ENCODE data around the gene ZNF358. TPM values are rescaled to one million over a fixed set of nuclear protein-coding genes. Genes with fewer than 3 reads are reported as not detected.

Gene ZNF358
- total RNA-seq, 3 donors from 2014 or later = 34.0 to 65.3 (median 34.7) TPM

- TF ChIP-seq CTCF (IDR thresholded peaks at IDR 0.05) (no peak), POLR2A (IDR thresholded peaks at IDR 0.05) (no peak), POLR2AphosphoS5 (IDR thresholded peaks at IDR 0.05) (no peak)
- Histone ChIP-seq H3K27ac (no peak overlapping the region), H3K36me3 (no peaks in the 10 kb centered on the region), H3K4me3 (no peak overlapping the region), H3K27me3 (no peaks in the 10 kb centered on the region), H3K4me1 (no peaks in the 10 kb centered on the region), H3K9me3 (no peaks in the 10 kb centered on the region)
- intact Hi-C loops (cut with DNase I; ENCODE audit: low total_unique reads) = loop anchor here (5.0 to 10.0 kb wide), 2 partner anchors 109 to 232 kb away; partner anchors contain the start of gene MCEMP1
- DNase-seq (ENCODE audit: low spot score in 2 of 2) = no peak
Measured at GRCh38 chr19:7565332-7565731, 49.4 kb downstream of the ZNF358 start.

Other genes starting within 250 kb of the ZNF358 start
- 100 to 1,000 TPM in 2 of 3 donors, 10 to 100 TPM in 1; 66.3 to 108 (median 104) TPM for gene INSR, start 221.7 kb upstream of the ZNF358 start, total RNA-seq
- gene ARHGEF18, start 167.2 kb upstream of the ZNF358 start, total RNA-seq = 10 to 100 TPM; 16.8 to 23.3 (median 22.9) TPM
- gene PEX11G, start 27.1 kb upstream of the ZNF358 start, total RNA-seq = 1 to 10 TPM; 5.4 to 9.8 (median 7.2) TPM
- gene MCOLN1, start 6.5 kb downstream of the ZNF358 start, total RNA-seq = 10 to 100 TPM; 11.5 to 35.2 (median 16.4) TPM
- gene PNPLA6, start 19.6 kb downstream of the ZNF358 start, total RNA-seq = 10 to 100 TPM; 35.8 to 56.4 (median 45.8) TPM
- gene CAMSAP3, start 79.8 kb downstream of the ZNF358 start, total RNA-seq = 10 to 100 TPM in 1 of 3 donors, 1 to 10 TPM in 1, not detected in 1; 5.6 to 14.2 TPM
- 10 to 100 TPM; 41.3 to 49.0 (median 41.9) TPM for gene XAB2, start 113.4 kb downstream of the ZNF358 start, total RNA-seq
- gene PET100, start 113.7 kb downstream of the ZNF358 start, total RNA-seq = 10 to 100 TPM; 23.7 to 40.4 (median 33.1) TPM
- 1 to 10 TPM in 2 of 3 donors, not detected in 1; 4.9 to 6.7 TPM for gene PCP2, start 117.6 kb downstream of the ZNF358 start, total RNA-seq
- 10 to 100 TPM; 15.4 to 55.3 (median 37.0) TPM for gene STXBP2, start 121.0 kb downstream of the ZNF358 start, total RNA-seq
- not detected for gene RETN, start 152.9 kb downstream of the ZNF358 start, total RNA-seq
- gene MCEMP1, start 161.0 kb downstream of the ZNF358 start, total RNA-seq = 1 to 10 TPM in 2 of 3 donors, not detected in 1; 1.0 to 2.4 TPM
- gene TRAPPC5, start 164.7 kb downstream of the ZNF358 start, total RNA-seq = 10 to 100 TPM; 34.7 to 84.0 (median 62.6) TPM
- under 1 TPM in 2 of 3 donors, not detected in 1; 0.29 to 0.48 TPM for gene FCER2, start 186.0 kb downstream of the ZNF358 start, total RNA-seq
- 1 to 10 TPM in 2 of 3 donors, not detected in 1; 1.3 to 3.7 TPM for gene CLEC4G, start 216.0 kb downstream of the ZNF358 start, total RNA-seq
- 1 to 10 TPM; 2.3 to 9.8 (median 2.6) TPM for gene CD209, start 231.4 kb downstream of the ZNF358 start, total RNA-seq
- gene CLEC4M, start 247.1 kb downstream of the ZNF358 start, total RNA-seq = 1 to 10 TPM in 1 of 3 donors, not detected in 2; 1.3 TPM

Data from breast epithelium (tissue), 4 donors.